Nephron progenitor cell (in vitro differentiated cells): ENCODE results near the gene VWA8.
"Not testable (repeated sequence)": the region's sequence is repeated elsewhere in the genome, so short reads cannot be mapped to it uniquely, and the experiment has no call there.

ENCODE experiments used
- DNase-seq: peaks from one replicate; pipeline ENCODE4 v3.0.0; 2021
- H3K27ac Mint-ChIP-seq: 2 replicates; pipeline ENCODE4 v1.8.0; 2021; ENCODE audit warnings: mild to moderate bottlenecking, moderate library complexity, mixed read lengths
- H3K27me3 Mint-ChIP-seq: 2 replicates; pipeline ENCODE4 v1.8.0; 2021; ENCODE audit warnings: mild to moderate bottlenecking, low read depth, mixed read lengths; ENCODE audit not compliant: poor library complexity
- H3K36me3 Mint-ChIP-seq: 2 replicates; pipeline ENCODE4 v1.8.0; 2021; ENCODE audit warnings: low read depth, mixed read lengths
- H3K4me1 Mint-ChIP-seq: 2 replicates; pipeline ENCODE4 v1.8.0; 2021; ENCODE audit warnings: mixed read lengths
- H3K4me3 Mint-ChIP-seq: 2 replicates; pipeline ENCODE4 v1.8.0; 2021; ENCODE audit warnings: mild to moderate bottlenecking, moderate library complexity, mixed read lengths
- H3K9me3 Mint-ChIP-seq: 2 replicates; pipeline ENCODE4 v1.8.0; 2021; ENCODE audit warnings: mild to moderate bottlenecking, moderate library complexity, mixed read lengths
- CTCF ChIP-seq: fragments of 200-600 bp; sonication (generic); IDR thresholded peaks from 2 replicates; pipeline ENCODE4 v1.5.0; 2021; ENCODE audit warnings: antibody characterized with exemption

The VWA8 gene

GRCh38 chr13:41543664-41544300, 417.1 kb downstream of the VWA8 start:
- peaks cover 37% of the 10 kb centered on the region for H3K9me3 Mint-ChIP-seq
- peaks cover 5% of the 10 kb centered on the region for H3K27me3 Mint-ChIP-seq
- H3K4me1 Mint-ChIP-seq = peaks cover 37% of the 10 kb centered on the region
- no peak for TF ChIP-seq CTCF
- H3K27ac Mint-ChIP-seq = no peak overlapping the region
- no peak for DNase-seq
- H3K4me3 Mint-ChIP-seq = no peak overlapping the region
- H3K36me3 Mint-ChIP-seq = no peaks in the 10 kb centered on the region

GRCh38 chr13:41542799-41543198, 418.1 kb downstream of the VWA8 start:
- DNase-seq, H3K4me3 Mint-ChIP-seq, H3K36me3 Mint-ChIP-seq, H3K27ac Mint-ChIP-seq, H3K27me3 Mint-ChIP-seq: not testable (repeated sequence)
- peaks cover 37% of the 10 kb centered on the region for H3K9me3 Mint-ChIP-seq
- peaks cover 31% of the 10 kb centered on the region for H3K4me1 Mint-ChIP-seq

- Mint-ChIP-seq H3K9me3 (peaks cover 37% of the 10 kb centered on the region), H3K4me1 (peaks cover 25% of the 10 kb centered on the region), H3K27me3 (peaks cover 5% of the 10 kb centered on the region), H3K27ac (no peak overlapping the region), H3K4me3 (no peak overlapping the region), H3K36me3 (no peaks in the 10 kb centered on the region)
- TF ChIP-seq CTCF = no peak
- DNase-seq = no peak
Measured at GRCh38 chr13:41542281-41542680, 418.6 kb downstream of the VWA8 start.

- H3K36me3 Mint-ChIP-seq = no peaks in the 10 kb centered on the region
- H3K27ac Mint-ChIP-seq = no peak overlapping the region
- no peak overlapping the region for H3K4me3 Mint-ChIP-seq
- TF ChIP-seq CTCF = no peak
- peaks cover 16% of the 10 kb centered on the region for H3K4me1 Mint-ChIP-seq
- peaks cover 37% of the 10 kb centered on the region for H3K9me3 Mint-ChIP-seq
- no peak for DNase-seq
- peaks cover 5% of the 10 kb centered on the region for H3K27me3 Mint-ChIP-seq
Measured at GRCh38 chr13:41541142-41541938, 419.6 kb downstream of the VWA8 start.

GRCh38 chr13:41540240-41540639, 420.7 kb downstream of the VWA8 start:
- H3K27me3 Mint-ChIP-seq, H3K4me1 Mint-ChIP-seq, H3K36me3 Mint-ChIP-seq, DNase-seq, H3K27ac Mint-ChIP-seq, H3K4me3 Mint-ChIP-seq: not testable (repeated sequence)
- H3K9me3 Mint-ChIP-seq = peaks cover 37% of the 10 kb centered on the region

GRCh38 chr13:41533266-41534052, 427.4 kb downstream of the VWA8 start:
- DNase-seq = no peak
- no peak overlapping the region for H3K4me3 Mint-ChIP-seq
- H3K27ac Mint-ChIP-seq = no peak overlapping the region
- no peak for TF ChIP-seq CTCF
- H3K9me3 Mint-ChIP-seq = no peaks in the 10 kb centered on the region
- H3K27me3 Mint-ChIP-seq = peaks cover 6% of the 10 kb centered on the region
- H3K4me1 Mint-ChIP-seq = no peaks in the 10 kb centered on the region
- H3K36me3 Mint-ChIP-seq = no peaks in the 10 kb centered on the region
